Keratinocyte (primary cell): Measurements from ENCODE around the gene PDCD4. TPM values are rescaled to one million over a fixed set of nuclear protein-coding genes. Genes with fewer than 3 reads are reported as not detected.

ENCODE experiments used
- DNase-seq: peaks from one replicate; pipeline ENCODE4 v3.0.0-alpha.2; 2011; ENCODE audit warnings: low read depth, missing footprints, low spot score
- FAIRE-seq: peaks from 2 replicates; lab custom pipeline; 2011; peaks lifted over from hg19 to GRCh38; lab: Jason Lieb, UNC
- H2AFZ ChIP-seq: 2 replicates; pipeline ENCODE4 v1.6.0; 2012; ENCODE audit warnings: low read length, control low read depth, inconsistent platforms; ENCODE audit not compliant: control insufficient read depth
- H3K27ac ChIP-seq: 2 replicates; pipeline ENCODE4 v1.5.1; 2011; ENCODE audit warnings: low read length; ENCODE audit not compliant: control insufficient read depth, insufficient read depth
- H3K27me3 ChIP-seq: 3 replicates; pipeline ENCODE4 v1.6.0; 2011; ENCODE audit warnings: low read length; ENCODE audit not compliant: control insufficient read depth, insufficient read depth; ENCODE audit errors: extremely low read depth
- H3K36me3 ChIP-seq, 2 experiments: 2 replicates in 1 of 2; 3 replicates in 1 of 2; pipeline ENCODE4 v1.5.1; 2011; ENCODE audit warnings: low read length in 2 of 2, mild to moderate bottlenecking in 1 of 2; ENCODE audit not compliant: control insufficient read depth in 2 of 2, insufficient read depth in 2 of 2; ENCODE audit errors: extremely low read depth in 1 of 2
- H3K4me1 ChIP-seq: 3 replicates; pipeline ENCODE4 v1.5.1; 2011; ENCODE audit warnings: low read length; ENCODE audit not compliant: control insufficient read depth, insufficient read depth; ENCODE audit errors: extremely low read depth
- H3K4me2 ChIP-seq: 3 replicates; pipeline ENCODE4 v1.6.0; 2011; ENCODE audit warnings: low read depth, low read length; ENCODE audit not compliant: control insufficient read depth, insufficient read depth; ENCODE audit errors: extremely low read depth
- H3K4me3 ChIP-seq, 3 experiments: fragments of 200-600 bp in 1 of 3; sonication (generic) in 1 of 3; 2 replicates in 2 of 3; 3 replicates in 1 of 3; pipeline ENCODE4 v1.5.1; 2011 to 2016; ENCODE audit warnings: low read length in 3 of 3, mild to moderate bottlenecking in 3 of 3, control low read depth in 2 of 3, inconsistent platforms in 1 of 3, low read depth in 1 of 3, mixed read lengths in 1 of 3, mixed run types in 1 of 3, moderate library complexity in 1 of 3; ENCODE audit not compliant: control insufficient read depth in 2 of 3, insufficient read depth in 2 of 3; ENCODE audit errors: extremely low read depth in 1 of 3
- H3K79me2 ChIP-seq: 2 replicates; pipeline ENCODE4 v1.6.0; 2012; ENCODE audit warnings: low read length; ENCODE audit not compliant: control insufficient read depth, insufficient read depth
- H3K9ac ChIP-seq: 3 replicates; pipeline ENCODE4 v1.6.0; 2011; ENCODE audit warnings: low read length; ENCODE audit not compliant: control insufficient read depth, insufficient read depth; ENCODE audit errors: extremely low read depth
- H3K9me1 ChIP-seq: 3 replicates; pipeline ENCODE4 v1.6.0; 2011; ENCODE audit warnings: low read length; ENCODE audit not compliant: control insufficient read depth, insufficient read depth; ENCODE audit errors: extremely low read depth
- H3K9me3 ChIP-seq: 2 replicates; pipeline ENCODE4 v1.5.1; 2012; ENCODE audit warnings: low read depth, low read length; ENCODE audit not compliant: control insufficient read depth
- H4K20me1 ChIP-seq: 3 replicates; pipeline ENCODE4 v1.6.0; 2011; ENCODE audit warnings: low read length; ENCODE audit not compliant: control insufficient read depth, insufficient read depth; ENCODE audit errors: extremely low read depth
- CTCF ChIP-seq, 3 experiments: IDR thresholded peaks in 1 of 3; conservative IDR thresholded peaks in 1 of 3; optimal IDR thresholded peaks in 1 of 3; 2 replicates in 2 of 3; 3 replicates in 1 of 3; pipeline versions ENCODE3 to v1.5.1; 2011; ENCODE audit warnings: low read length in 3 of 3, mild to moderate bottlenecking in 3 of 3, moderate library complexity in 2 of 3, control low read depth in 1 of 3, inconsistent platforms in 1 of 3; ENCODE audit not compliant: insufficient read depth in 2 of 3; ENCODE audit errors: extremely low read depth in 1 of 3
- EZH2 ChIP-seq: IDR thresholded peaks from one replicate; pipeline ENCODE4 v1.6.1; 2012; ENCODE audit warnings: inconsistent platforms, mild to moderate bottlenecking, low read length, moderate library complexity
- dilution Hi-C: fragments of 300-500 bp; cut with MboI; formaldehyde crosslinking; loops from one replicate; pipeline ENCODE4 v1.7.0; 2020; ENCODE audit warnings: low sequenced_read_pairs; ENCODE audit not compliant: extremely low pct_ligation_motif_present
- polyA plus RNA-seq, 5 experiments: library from polyadenylated mRNA; depleted of rRNA in 3 of 5; stranded (reverse) in 3 of 5; stranded (forward) in 1 of 5; unstranded in 1 of 5; fragments of >200 nt; gene quantifications; 1 replicate in 1 of 5; 2 replicates in 3 of 5; 3 replicates in 1 of 5; pipeline versions ENCODE4 v1.2.1 to v1.2.3, GENCODE V29; 2011 to 2012; ENCODE audit warnings: missing spikeins in 2 of 5, low read depth in 1 of 5, low replicate concordance in 1 of 5

The PDCD4 gene
- polyA plus RNA-seq, 1 donor (not counting 4 experiments of a cell fraction or from before 2014, with no cell fraction given) = 146 TPM

- H3K9ac ChIP-seq = no peak overlapping the region
- no peaks in the 10 kb centered on the region for H3K36me3 ChIP-seq
- no peak overlapping the region for H3K4me2 ChIP-seq
- no peak overlapping the region for H3K4me3 ChIP-seq
- TF ChIP-seq CTCF (optimal IDR thresholded peaks at IDR 0.05 in 1 of 3, IDR thresholded peaks at IDR 0.05 in 1 of 3, conservative IDR thresholded peaks at IDR 0.05 in 1 of 3; ENCODE audit: extremely low read depth in 1 of 3, insufficient read depth in 2 of 3, low read length in 3 of 3) (no peak), EZH2 (no peak)
- H3K4me1 ChIP-seq = peaks cover 5% of the 10 kb centered on the region
- no peaks in the 10 kb centered on the region for H3K9me3 ChIP-seq
- DNase-seq = no peak
- no peak overlapping the region for H2AFZ ChIP-seq
- H4K20me1 ChIP-seq = no peaks in the 10 kb centered on the region
- no peaks in the 10 kb centered on the region for H3K79me2 ChIP-seq
- no peaks in the 10 kb centered on the region for H3K9me1 ChIP-seq
- H3K27ac ChIP-seq = no peak overlapping the region
- FAIRE-seq = no peak
- H3K27me3 ChIP-seq = no peaks in the 10 kb centered on the region
- dilution Hi-C loops = no loop called here
Measured at GRCh38 chr10:110840923-110841428, 30.8 kb upstream of the PDCD4 start.

GRCh38 chr10:110841767-110842267 lies 29.9 kb upstream of the PDCD4 start:
- Histone ChIP-seq H4K20me1 (no peaks in the 10 kb centered on the region), H3K79me2 (no peaks in the 10 kb centered on the region), H3K9me1 (no peaks in the 10 kb centered on the region), H3K4me1 (peaks cover 5% of the 10 kb centered on the region), H3K9ac (no peak overlapping the region), H3K36me3 (no peaks in the 10 kb centered on the region), H3K27ac (no peak overlapping the region), H3K4me2 (no peak overlapping the region), H3K9me3 (no peaks in the 10 kb centered on the region), H3K4me3 (no peak overlapping the region), H3K27me3 (no peaks in the 10 kb centered on the region), H2AFZ (no peak overlapping the region)
- TF ChIP-seq EZH2 = no peak
- dilution Hi-C loops = no loop called here
- no peak for FAIRE-seq
- no peak for DNase-seq
